HG03460 (cell line): ENCODE results near the gene PI4KA.

Experiments
- ATAC-seq: cut with Tn5 transposase; IDR thresholded peaks from one replicate; pipeline ENCODE4 v1.9.1; 2021; ENCODE audit not compliant: unreplicated experiment

Gene PI4KA

GRCh38 chr22:20881869-20882815 is 23.5 kb upstream of the PI4KA start:
- no peak for ATAC-seq

GRCh38 chr22:20881231-20881630 is 22.6 kb upstream of the PI4KA start:
- no peak for ATAC-seq

DNA sequence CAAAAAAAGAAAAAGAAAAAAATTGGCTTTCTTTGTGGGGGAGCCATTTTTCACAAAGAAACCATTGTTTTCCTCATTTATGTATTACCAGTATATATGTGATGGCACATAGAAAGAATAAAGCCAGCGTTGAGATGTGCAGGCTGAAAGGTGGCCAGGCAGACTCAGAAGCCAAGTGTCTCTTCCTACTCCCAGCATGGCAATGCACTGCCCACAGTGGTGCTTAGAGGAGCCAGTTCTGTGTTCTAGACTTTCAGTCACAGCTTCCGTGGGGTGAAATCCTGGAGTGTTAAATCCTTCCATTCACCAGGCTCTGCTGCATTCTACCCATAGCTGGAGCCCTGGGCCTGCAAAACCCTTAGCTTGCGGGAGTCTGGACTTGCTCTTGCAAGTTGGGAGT is 19.1 kb upstream of the PI4KA start:
- no peak for ATAC-seq

DNA sequence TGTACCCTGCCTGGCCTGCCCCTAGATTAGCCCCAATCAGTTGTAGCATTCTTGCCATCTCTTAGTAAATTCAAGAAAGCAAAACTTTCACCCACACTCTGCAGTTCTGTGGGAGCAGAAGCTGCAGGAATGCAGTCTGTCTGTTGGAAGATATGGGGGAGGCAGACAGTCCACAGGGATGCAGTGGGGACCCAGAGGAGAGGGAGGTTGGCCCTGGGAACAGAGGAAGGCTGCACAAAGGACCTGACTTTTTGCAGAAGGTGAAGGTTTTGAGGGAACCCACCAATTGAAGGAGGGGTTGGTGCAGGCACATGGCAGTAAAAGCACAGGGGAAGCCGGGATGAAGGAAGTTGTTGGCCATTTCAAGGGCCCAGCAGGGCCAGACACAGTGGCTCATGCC is 16.7 kb upstream of the PI4KA start:
- no peak for ATAC-seq

DNA sequence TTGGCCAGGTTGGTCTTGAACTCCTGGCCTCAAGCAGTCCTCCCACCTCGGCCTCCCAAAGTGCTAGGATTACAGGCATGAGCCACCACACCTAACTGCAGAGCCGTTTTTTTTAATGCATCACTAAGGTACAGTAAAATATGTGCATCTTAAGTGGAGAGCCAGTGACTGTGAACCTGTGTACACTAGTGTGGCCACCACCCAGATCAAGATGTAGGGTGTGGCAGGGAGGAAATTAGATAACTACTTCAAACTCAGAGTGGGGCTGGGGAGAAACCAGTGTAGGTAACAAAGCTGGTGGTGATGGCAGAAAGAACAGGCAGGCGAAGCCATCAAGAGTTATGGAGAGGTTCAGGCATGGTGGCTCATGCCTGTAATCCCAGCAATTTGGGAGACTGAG is 14.6 kb upstream of the PI4KA start:
- no peak for ATAC-seq

DNA sequence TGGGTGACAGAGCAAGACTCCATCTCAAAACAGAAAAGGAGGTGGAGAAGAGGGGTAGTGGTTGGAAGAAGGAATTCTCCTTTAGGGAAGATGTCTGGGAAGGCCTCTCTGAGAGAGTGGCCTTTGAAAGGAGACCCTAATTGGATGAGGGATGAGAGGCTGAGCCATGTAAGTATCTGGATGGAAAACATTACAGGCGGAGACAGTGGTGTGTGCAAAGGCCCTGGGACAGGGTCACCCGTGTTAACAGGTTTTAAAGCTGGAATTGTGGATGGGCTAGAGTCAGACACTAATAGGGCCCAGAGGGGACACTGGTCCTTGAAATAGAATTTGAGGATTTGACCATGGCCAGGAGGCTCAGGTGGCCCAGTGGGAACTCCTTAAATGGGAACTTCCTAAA is 10.6 kb upstream of the PI4KA start:
- ATAC-seq, result no peak

- ATAC-seq, result no peak
These were observed 9.7 kb upstream of the PI4KA start for GRCh38 chr22:20868025-20868962.

- ATAC-seq, result no peak
These were observed 8.8 kb upstream of the PI4KA start for GRCh38 chr22:20867179-20868024.

GRCh38 chr22:20866736-20867135 is 8.1 kb upstream of the PI4KA start:
- no peak for ATAC-seq

GRCh38 chr22:20865875-20866445 is 7.3 kb upstream of the PI4KA start:
- no peak for ATAC-seq

DNA sequence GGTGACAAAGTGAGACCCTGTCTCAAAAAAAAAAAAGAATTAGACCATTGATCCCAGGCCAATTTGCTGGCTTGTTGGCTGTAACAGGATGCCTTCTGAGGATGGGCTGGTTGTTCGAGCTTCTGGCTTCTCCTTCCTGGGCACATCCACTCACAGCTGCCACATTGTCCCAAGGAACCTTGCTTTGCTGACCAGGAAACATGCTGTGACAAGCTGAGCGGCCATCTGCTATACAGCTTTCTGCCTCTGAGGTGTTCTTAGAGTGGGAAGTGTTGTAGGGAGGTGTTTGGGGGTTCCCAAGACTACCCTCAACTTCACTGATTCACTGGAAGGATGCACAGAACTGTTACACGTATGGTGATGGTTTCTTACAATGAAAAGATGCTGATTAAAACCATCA is 6.7 kb upstream of the PI4KA start:
- ATAC-seq, result no peak

DNA sequence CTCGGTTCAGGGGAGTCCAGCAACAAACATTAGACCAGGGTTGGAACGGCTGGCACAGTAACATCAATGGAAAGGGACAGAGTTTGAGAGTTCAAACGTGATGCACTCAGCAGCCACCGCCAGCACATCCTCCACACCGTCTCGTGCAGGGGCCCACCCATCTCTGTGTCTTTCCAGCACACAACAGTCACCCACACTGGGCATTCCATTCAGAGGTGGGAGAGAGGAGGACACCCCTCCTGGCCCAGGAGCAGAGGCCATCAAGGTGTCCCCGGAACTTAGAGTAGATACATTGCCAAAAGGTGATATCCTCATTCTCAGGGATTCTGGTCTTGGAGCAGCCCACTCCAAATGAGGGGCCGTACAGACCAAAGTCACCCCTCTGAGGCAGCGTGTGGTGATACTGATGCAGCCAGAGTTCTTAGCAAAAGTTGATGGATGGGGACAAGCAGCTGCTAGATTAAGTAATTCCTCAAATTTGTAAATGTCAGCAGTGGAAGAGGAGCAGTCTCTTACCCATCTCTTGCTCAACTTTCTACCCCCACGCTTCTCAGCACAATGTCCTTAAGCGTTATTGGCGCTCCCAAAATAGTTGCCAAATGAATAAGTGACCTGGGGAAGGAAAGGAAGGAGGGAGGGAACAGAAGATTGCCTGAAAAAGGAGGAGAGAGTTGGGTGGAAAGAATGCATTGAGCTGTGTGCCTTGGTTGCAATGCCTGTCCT is 5.7 kb upstream of the PI4KA start:
- no peak for ATAC-seq

- ATAC-seq, result no peak
These were observed 4.8 kb upstream of the PI4KA start for GRCh38 chr22:20863366-20863765.

- no peak for ATAC-seq
These were observed 3.9 kb upstream of the PI4KA start for GRCh38 chr22:20862540-20862939.

GRCh38 chr22:20859615-20860014 is 1.0 kb upstream of the PI4KA start:
- no peak for ATAC-seq

DNA sequence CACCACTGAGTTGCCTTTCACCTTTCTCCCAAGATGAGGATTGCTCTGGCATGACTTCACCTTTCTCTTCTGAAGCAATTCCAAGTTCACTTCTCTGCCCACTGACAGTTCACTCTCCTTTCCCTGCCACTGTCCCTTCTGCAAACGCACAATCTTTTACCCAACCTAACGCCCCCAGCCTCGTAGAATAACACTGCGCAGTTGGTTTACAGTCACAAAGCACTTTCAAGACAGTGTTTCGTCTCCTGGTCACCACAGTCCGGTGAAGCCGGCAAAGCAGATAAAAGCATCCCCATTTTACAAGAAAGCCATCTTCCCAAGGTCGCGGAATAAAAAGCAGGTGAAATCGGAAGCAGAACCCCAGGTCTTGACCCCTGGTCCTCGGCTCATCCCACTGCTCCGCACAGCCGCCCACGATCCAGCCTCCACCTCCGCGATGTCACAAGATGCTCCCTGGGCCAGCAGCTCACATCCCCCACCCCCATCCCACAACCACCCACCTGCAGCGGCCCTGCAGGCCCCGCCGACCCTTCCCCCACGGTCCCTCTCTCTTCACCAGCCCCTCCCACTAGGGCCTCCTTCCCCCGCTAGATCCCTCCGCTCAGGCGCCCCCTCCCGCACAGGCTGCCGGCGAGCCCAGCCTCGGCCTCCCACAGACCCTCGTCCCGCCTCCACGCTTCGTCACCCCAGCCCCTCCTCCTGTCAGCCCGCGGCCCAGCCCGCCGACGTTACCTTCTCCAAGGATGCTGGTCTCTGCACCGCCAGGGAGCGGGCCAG is 585 bp downstream of the PI4KA start:
- ATAC-seq, result peak; percentile 47

- no peak for ATAC-seq
These were observed 1.4 kb downstream of the PI4KA start for GRCh38 chr22:20857247-20857643.

DNA sequence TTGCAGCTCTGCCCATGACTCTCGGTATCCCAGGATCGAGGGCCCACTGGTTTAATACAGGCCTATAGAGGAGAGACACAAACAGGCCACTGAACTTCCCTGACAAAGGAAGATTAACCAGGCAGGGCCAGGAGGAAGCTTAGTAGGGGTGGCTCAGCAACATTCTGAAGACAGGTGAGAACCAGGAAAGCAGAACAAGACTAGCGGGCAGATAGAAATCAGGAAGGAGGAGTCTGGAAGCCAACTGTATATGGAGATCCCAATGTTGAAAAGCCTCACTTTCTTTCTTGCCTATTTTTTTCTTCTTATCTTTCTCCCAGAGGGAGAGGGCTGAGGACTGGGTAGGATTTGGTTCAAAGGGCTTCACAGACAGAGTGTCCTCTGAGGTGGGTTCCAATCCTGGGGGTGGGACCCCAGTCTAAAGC is 5.4 kb downstream of the PI4KA start:
- ATAC-seq, result no peak

DNA sequence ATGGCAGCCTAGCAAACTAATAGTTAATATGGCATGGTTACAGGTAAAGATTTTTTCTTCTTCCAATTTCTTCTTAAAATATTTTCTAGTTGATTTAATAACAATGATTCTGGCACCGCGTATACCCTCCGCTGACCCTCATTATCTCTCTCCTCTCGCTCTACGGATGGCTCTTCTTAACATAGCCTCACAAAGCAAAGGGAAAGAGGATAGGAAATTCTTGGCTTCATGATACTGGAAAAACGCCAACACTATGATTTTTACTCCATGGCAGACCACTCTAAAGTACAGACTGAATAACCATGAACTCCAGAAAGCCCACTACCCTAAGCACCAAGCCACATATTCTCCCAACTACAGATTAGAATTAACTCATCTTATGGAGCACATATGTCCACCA is 6.1 kb downstream of the PI4KA start:
- ATAC-seq, result no peak
